Tibial nerve (tissue), 4 donors: Measurements from ENCODE around the gene FNDC3B.

ENCODE experiments used
- EP300 ChIP-seq, 2 donors: sonication (generic); formaldehyde crosslinking; IDR thresholded peaks; one replicate each; pipeline ENCODE4 v1.6.1; 2017; ENCODE audit warnings: antibody characterized with exemption in 2 of 2, mild to moderate bottlenecking in 1 of 2
- POLR2A ChIP-seq, 2 donors: fragments of 450-650 bp; IDR thresholded peaks; one replicate each; pipeline ENCODE4 v1.6.1; 2017; ENCODE audit warnings: antibody characterized with exemption in 2 of 2, mild to moderate bottlenecking in 2 of 2, moderate library complexity in 2 of 2
- TF ChIP-seq, protein P1 (sequence below), 5 experiments: fragments of 200-600 bp in 3 of 5; fragments of 450-650 bp in 2 of 5; sonication (generic) in 3 of 5; IDR thresholded peaks; one replicate each; pipeline ENCODE4 v1.5.1; 2016 to 2019; ENCODE audit warnings: antibody characterized with exemption in 5 of 5, mild to moderate bottlenecking in 3 of 5, moderate library complexity in 2 of 5

DNA sequence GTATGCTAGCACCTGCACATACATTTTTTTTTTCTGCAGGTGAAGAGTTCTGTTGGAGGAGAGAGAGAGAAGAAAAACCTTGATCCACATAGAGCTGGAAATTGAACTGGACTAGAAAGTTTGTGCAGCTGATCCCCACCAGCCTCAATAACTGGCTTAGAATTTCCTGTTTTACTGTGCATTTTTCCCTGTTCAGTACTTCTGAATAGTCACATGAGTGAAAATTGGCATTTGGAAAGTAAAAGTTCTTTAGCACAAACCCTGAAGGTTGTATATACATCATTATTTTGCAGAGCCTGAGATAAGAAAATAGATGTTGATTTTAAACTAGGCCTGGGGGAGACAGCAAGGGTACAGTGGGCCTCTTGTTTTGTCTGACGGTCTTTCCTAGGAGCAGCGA is 366.5 kb downstream of the FNDC3B start:
- TF ChIP-seq, protein P1, sequence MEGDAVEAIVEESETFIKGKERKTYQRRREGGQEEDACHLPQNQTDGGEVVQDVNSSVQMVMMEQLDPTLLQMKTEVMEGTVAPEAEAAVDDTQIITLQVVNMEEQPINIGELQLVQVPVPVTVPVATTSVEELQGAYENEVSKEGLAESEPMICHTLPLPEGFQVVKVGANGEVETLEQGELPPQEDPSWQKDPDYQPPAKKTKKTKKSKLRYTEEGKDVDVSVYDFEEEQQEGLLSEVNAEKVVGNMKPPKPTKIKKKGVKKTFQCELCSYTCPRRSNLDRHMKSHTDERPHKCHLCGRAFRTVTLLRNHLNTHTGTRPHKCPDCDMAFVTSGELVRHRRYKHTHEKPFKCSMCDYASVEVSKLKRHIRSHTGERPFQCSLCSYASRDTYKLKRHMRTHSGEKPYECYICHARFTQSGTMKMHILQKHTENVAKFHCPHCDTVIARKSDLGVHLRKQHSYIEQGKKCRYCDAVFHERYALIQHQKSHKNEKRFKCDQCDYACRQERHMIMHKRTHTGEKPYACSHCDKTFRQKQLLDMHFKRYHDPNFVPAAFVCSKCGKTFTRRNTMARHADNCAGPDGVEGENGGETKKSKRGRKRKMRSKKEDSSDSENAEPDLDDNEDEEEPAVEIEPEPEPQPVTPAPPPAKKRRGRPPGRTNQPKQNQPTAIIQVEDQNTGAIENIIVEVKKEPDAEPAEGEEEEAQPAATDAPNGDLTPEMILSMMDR (IDR thresholded peaks at IDR 0.05), result no peak
- TF ChIP-seq POLR2A (IDR thresholded peaks at IDR 0.05), result no peak
- TF ChIP-seq EP300 (IDR thresholded peaks at IDR 0.05), result no peak
